Fibroblast of lung (primary cell): ENCODE measurements around the gene ENOX1.

Experiments used
- EZH2 ChIP-seq: IDR thresholded peaks from 2 replicates; pipeline ENCODE4 v1.5.1; 2012; ENCODE audit warnings: low read length, control low read depth, mild to moderate bottlenecking; ENCODE audit errors: missing control alignments
- TF ChIP-seq, protein P1 (sequence below), 2 donors: IDR thresholded peaks in 1 of 2; conservative IDR thresholded peaks in 1 of 2; 1 replicate in 1 of 2; 2 replicates in 1 of 2; pipeline ENCODE4 v1.5.1; 2011 to 2012; ENCODE audit warnings: low read length in 2 of 2, control low read depth in 1 of 2, inconsistent platforms in 1 of 2, low read depth in 1 of 2, mild to moderate bottlenecking in 1 of 2

DNA sequence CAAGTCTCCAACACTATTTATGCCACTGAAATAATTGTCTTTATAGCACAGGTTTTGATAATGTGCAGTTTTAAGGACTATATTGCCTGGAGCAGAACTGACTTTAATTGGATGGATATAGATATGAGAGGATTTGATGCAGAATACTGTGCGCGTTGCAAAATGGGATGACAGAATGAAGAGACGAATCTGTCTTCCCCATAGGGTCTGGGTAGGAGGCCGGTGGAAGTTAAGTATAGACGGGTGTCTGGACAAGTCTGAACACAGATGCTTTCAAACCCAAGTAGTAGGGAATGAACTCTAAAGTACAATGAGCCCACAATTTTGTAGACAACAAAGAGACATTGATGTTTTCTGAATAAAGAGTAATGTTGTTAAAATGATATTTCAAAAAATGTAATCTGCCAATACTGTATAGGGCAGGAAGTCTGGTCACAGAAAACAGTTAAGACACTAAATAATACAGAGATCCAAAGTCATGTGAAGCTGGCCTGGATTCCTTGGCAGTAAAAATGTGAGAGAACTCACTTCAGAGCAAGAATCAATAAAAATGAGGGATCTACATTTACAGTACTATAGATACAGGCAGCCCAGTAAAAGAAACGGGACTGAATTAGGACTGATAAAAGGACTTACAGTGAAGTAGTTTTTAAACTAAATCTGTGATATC is 125.5 kb downstream of the ENOX1 start:
- TF ChIP-seq, protein P1, sequence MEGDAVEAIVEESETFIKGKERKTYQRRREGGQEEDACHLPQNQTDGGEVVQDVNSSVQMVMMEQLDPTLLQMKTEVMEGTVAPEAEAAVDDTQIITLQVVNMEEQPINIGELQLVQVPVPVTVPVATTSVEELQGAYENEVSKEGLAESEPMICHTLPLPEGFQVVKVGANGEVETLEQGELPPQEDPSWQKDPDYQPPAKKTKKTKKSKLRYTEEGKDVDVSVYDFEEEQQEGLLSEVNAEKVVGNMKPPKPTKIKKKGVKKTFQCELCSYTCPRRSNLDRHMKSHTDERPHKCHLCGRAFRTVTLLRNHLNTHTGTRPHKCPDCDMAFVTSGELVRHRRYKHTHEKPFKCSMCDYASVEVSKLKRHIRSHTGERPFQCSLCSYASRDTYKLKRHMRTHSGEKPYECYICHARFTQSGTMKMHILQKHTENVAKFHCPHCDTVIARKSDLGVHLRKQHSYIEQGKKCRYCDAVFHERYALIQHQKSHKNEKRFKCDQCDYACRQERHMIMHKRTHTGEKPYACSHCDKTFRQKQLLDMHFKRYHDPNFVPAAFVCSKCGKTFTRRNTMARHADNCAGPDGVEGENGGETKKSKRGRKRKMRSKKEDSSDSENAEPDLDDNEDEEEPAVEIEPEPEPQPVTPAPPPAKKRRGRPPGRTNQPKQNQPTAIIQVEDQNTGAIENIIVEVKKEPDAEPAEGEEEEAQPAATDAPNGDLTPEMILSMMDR (conservative IDR thresholded peaks at IDR 0.05 in 1 of 2, IDR thresholded peaks at IDR 0.05 in 1 of 2; ENCODE audit: low read depth in 1 of 2, low read length in 2 of 2): no peak
- TF ChIP-seq EZH2: no peak
